GM08714 (cell line): ENCODE results near the gene ABHD17C.

Source experiments
- H3K4me3 ChIP-seq: fragments of 200-500 bp; sonication (Bioruptor generic); 2 replicates; pipeline ENCODE4 v1.5.1; 2014; ENCODE audit warnings: mild to moderate bottlenecking, low read length, inconsistent platforms
- ZNF274 ChIP-seq: IDR thresholded peaks from 2 replicates; pipeline ENCODE4 v1.6.1; 2012; ENCODE audit warnings: mild to moderate bottlenecking, low read depth, low read length

ABHD17C gene

DNA sequence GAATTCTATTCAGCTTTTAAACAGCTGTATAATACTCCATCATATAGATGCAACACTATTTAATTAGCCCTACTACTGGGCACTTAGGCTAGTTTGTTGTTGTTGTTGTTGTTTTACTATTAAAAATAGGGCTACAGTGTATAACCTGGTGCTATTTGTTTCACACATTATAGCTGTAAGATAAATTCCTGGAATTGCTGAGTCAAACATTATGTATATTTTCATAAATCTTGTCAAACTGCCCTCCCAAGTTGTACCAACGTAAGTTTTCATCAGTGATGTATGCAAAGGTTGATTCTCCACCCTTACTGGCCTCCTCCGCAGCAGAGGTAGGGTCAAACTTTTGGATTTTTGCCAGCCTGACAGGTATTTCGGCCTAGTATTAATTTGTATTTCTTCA, 80.2 kb downstream of the ABHD17C start:
- H3K4me3 ChIP-seq: no peak overlapping the region
- TF ChIP-seq ZNF274: no peak

DNA sequence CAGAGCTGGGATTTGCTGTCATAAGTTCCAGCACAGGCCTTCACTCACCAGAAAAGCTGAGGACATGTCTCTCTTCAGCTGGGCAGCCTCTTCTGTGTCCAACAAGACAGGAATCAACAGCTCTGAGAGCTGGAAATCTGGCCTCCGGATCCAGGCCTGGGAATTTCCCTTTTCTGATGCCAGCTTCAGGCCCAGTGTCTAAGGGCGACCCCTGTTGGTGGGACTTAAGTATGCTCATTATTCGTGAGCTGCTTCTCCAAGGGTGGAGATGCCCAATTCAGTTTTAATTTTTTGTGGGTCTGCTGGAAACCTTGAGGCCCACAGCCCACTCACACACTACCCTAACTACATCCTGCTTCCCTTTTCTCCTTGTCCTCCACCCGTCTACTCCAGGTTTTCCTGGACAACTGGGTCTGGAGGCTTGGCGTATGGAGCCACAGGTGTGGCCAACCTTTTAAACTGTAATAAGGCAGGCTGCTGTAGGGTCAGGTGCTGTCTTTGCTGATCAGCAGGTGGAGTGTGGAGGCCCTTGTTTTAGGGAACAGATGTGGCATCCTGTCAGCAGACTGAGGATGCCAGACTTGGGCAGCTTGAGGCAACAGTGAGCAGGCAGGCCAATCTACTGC, 81.4 kb downstream of the ABHD17C start:
- no peak overlapping the region for H3K4me3 ChIP-seq
- TF ChIP-seq ZNF274: no peak

DNA sequence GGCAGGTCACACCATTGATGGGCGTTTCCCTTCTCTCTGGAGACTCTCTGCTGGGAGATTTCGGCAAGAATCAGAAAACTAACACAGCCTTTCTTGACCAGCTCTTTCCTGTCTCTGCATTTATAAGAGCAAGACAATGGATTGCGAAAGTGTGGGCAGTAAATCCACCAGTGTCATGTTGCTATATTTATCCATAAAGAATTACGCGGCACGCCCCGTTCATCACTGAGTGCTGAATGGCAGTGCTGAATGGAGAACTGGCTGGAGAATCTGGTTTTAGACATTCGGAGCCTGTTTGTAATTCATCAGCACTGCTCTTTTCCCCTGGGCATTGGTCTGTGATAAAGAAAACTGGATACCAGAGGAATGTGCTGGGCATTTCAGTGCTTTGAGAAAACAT, 82.0 kb downstream of the ABHD17C start:
- no peak overlapping the region for H3K4me3 ChIP-seq
- TF ChIP-seq ZNF274: no peak

DNA sequence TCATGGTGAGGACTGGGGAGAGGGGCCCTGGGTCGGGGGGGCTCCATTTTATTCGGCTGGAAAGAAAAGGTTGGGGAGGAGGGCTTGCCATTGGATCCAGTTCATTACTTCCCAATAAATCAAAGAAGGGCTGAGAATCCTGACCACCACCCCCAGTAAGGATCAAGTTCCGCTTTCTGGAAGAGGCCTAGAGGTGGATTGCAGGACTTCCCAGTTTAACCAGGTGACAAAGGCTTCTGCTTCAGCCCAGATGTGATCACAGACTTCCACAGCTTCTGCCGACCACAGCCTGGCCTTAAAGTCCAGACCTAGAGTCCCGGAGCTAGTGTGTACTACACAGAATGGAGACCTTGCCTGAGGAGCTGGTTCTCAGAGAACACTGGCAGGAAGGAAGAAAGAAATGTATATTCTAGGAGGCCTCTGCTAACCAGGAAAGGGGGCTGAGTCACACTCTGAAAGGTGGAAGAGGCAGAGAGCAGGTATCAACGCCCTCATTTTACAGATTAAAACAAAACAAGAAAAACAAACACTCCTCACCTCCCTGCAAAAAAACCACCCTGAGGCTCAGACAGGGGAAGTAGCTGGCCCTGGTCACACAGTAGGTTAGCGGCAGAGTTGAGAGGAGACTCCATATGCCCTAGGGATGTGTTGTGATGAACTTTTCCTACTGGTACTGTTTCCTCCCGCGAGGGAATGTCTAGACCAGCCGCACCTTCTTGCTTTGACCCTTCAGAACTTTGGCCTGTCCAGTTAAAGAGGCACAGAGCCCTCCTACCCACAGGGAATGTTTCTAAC, 82.9 kb downstream of the ABHD17C start:
- H3K4me3 ChIP-seq: no peak overlapping the region
- no peak for TF ChIP-seq ZNF274

DNA sequence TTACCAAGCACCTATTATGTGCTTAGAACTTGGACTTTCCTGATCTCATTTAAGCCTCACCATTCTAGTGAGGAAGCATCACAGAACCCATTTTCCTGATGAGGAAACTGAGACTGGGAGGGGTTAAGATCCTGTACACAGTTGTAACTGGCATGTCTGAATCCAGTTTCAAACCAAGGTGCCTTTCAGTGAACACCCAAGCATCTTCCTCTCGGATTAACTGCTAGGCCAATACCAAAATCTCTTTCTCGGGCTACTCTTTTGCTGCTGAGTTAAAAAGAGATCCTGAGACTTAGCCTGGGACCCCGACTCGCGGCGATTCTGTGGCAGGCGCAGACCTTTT, 83.5 kb downstream of the ABHD17C start:
- no peak overlapping the region for H3K4me3 ChIP-seq
- TF ChIP-seq ZNF274: no peak

DNA sequence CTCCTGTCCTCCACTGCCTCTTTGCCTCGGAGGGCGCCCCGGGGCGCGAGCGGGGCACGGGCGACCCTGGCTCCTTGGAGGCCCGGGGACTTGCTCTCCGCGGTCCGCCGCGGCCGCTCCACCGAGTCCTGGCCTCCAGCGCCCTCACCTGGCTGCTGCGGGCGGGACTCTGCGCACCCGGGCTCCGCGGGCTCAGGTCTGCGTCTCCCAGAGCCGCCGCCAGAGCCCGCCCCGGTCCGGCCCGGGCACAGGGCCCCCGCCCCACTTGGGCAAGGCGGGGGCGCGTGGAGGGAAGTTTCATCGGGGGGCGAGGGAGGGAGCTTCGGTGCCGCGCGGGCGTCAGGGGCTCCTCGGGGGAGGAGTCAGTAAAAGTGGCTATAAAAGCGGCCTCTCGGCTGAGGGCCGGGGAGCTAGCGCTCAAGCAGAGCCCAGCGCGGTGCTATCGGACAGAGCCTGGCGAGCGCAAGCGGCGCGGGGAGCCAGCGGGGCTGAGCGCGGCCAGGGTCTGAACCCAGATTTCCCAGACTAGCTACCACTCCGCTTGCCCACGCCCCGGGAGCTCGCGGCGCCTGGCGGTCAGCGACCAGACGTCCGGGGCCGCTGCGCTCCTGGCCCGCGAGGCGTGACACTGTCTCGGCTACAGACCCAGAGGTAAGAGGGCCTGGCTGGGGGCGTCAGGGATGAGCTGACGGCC, 84.0 kb downstream of the ABHD17C start, which contains the start of gene CEMIP:
CEMIP (plus strand) TSS at position 407 of the 694 bp plus-strand sequence. CDS start 94,510 bp downstream, outside the sequence.
- TF ChIP-seq ZNF274: no peak
- H3K4me3 ChIP-seq: peak within 1 kb of the TSS; percentile 4; the same call in 1 of the 2 replicates

DNA sequence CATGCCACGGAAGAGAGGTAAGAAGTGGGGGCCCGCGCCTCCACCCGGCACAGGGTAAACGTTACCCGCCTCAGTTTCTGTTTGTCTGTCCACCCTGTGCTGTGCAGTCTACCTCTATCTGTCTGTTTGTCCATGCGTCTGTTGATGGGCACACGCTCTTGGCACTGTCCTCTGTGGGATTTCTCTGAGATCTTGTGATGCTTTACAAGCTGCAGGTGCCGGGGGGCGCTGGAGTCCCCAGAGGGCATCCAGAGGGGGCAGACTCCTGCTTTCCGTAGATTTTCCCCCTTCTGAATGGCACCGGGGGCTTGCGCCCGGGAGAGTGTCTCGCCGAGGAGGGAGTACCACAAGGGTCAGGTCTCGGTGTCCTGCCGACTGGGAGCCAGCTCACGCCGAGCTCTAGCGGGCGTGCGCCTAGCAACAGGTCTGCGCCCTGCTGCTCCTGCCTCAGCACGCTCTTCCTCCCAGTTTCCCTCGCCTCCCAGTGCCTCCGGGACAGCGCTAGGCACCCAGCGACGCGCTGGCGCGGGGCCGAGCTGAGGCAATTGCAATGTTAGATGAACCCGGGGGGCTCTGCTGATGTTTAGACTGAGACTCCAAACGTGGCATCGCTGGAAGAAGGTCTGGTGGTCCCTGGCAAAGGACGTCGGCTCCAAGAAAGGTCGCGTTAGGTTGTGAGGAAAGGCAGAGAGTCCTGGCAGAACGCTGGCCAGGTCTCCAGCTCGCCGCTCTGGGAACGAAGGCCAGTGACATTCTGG, 84.7 kb downstream of the ABHD17C start:
- no peak for TF ChIP-seq ZNF274
- peak overlapping the region; percentile 4; the same call in 1 of the 2 replicates for H3K4me3 ChIP-seq

DNA sequence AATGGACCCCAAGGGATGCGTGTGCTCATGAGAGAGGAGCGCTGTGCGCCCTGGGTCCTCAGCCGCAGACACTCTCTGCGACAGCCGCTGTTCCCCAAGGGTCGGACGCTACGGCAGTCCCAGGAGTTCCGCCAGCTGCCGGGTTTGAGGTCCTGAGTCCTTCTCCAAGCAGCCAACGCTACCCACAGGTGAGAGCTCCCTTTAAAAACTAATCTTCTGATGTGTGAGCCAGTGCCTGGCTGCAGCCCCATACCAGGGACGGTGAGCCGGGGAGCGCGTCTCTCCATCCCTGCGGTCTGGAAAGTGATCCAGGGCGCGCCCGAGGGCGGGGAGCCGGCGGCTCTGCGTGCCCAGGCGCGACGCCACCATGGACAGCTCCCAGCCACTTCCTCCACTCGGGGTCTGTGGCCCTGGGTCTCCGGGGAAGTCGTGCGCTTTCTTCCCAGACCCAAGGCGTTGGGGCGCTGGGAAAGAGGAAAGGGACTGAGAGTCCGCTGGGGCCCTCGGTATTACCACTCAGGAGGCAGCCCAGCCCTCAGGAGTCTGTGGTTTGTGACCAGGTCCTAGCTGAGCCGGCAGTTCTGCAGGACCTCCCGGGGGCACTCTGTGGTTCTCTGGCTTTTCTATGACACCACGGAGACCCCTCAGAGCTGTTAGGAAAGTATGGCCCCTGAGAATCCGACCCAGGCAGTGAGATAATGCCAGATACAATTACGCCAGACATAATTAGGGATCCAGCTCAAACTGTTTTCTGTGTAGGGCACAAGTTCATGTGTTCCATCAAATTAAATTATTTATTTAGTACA, 85.5 kb downstream of the ABHD17C start:
- no peak overlapping the region for H3K4me3 ChIP-seq
- no peak for TF ChIP-seq ZNF274

DNA sequence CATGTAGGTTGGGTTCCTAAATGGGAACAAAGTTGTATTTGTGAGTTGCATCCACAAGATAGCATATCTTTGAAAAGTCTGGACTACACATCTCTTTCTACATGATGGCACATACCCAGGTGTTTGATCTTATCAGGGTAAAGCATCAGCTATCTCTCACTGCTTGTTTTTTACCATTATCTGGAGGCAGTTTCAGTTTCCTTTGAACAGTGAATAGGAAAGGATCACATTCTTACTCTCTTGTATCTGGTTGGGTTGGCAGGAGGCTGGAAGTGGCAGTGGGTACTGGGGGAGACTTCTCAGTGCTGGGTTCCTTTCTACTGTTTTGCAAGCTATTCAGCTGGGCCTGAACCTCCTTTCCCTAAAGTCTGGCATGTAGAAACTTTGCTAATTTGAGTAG, 88.2 kb downstream of the ABHD17C start:
- H3K4me3 ChIP-seq: no peak overlapping the region

DNA sequence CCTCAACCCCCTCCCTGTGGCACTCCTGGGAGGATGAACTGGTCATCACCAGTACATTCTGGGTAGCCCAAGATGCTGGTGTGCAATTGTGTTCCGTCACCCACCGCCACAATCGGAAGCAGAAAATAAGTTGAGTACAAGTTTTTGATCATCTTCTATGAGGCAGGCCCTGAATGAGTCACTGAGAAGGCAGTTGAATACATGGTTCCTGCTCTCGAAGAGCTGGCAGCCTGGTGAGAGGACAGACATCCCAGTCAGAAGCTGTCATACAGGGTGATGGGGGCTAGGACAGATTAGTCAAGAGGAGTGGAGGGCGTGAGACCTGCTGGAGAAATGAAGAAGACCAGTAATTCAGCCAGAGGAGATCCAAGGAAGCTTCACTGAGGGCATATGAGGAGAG, 90.2 kb downstream of the ABHD17C start:
- TF ChIP-seq ZNF274: no peak
- H3K4me3 ChIP-seq: no peak overlapping the region

More for the DNA sequence above, 88.2 kb downstream of the ABHD17C start:
- no peak for TF ChIP-seq ZNF274

DNA sequence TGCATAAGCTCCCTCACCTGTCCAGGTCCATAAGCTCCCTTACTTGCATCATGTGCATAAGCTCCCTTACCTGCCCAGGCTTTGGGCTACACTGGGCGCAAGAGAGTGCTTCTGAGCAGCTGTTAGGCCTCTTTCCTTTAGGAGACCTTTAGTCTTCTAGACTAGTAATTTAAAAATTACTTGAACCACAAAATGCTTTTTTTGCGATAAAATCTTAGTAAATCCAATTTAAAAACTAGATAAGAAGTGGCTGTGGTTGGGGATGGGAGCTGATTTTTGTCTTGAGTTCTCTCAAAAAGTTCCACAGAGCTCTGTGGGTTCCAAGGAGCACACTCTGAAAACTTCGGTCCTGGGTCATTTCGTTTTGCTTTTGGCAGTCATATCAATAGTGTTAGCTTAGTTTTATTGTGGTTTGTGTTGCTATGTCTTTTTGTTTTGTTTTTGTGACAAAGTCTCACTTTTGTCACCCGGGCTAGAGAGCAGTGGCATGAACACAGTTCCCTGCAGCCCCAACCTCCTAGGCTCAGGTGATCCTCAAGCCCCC, 90.8 kb downstream of the ABHD17C start:
- H3K4me3 ChIP-seq: no peak overlapping the region
- no peak for TF ChIP-seq ZNF274

DNA sequence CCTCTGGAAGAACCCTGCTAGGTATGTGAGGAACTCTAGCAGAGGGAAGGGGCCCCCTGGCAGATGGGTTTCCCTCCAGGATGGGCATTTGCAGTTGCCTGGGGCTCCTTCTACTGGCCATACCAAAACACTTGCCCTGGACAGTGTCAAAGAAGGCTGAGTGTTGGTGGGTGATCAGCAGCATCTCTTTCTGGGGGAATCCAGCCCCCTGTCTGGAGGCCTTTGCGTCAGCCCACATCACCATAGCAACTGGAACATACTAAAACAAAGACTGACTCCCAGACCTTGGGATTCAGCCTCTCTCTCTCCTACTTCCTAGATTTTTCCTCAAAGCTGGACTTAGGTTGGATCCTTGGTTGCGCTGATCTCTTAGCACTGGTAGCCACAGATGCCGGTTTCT, 92.2 kb downstream of the ABHD17C start:
- no peak overlapping the region for H3K4me3 ChIP-seq
- no peak for TF ChIP-seq ZNF274

DNA sequence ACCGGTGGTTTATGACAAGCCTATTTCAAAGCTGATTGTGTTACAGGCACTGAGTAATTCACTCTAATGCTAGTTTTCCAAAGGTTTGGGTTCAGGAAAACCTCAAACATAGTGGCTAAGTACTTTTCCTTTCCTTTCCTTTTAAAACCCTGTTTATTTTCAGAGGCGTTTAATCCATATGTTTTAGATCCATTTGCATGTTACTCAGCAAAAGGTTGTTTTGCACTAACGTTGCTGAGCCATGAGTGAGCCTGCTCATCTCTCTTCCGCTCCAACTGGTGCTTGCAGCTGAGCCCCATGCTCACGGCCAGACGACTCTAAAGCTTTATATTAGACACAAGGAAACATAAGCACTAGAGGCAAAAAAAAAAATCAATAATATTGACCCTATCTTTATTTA, 93.4 kb downstream of the ABHD17C start:
- no peak overlapping the region for H3K4me3 ChIP-seq
- TF ChIP-seq ZNF274: no peak
